SU-DHL-6 (cell line): ENCODE measurements around the gene RORB.
"Not testable (repeated sequence)": the region's sequence is repeated elsewhere in the genome, so short reads cannot be mapped to it uniquely, and the experiment has no call there.

ENCODE experiments used
- H2AFZ ChIP-seq: fragments of 200-600 bp; sonication (generic); 2 replicates; pipeline ENCODE4 v1.6.1; 2014; ENCODE audit warnings: low read depth, mild to moderate bottlenecking, moderate library complexity, mixed read lengths, antibody characterized with exemption, low read length; ENCODE audit not compliant: severe bottlenecking
- H3F3A ChIP-seq: fragments of 200-600 bp; shearing (Covaris generic); 2 replicates; pipeline ENCODE4 v1.6.0; 2016; ENCODE audit warnings: antibody characterized with exemption, mild to moderate bottlenecking; ENCODE audit not compliant: insufficient read depth
- H3K27ac ChIP-seq: fragments of 200-600 bp; sonication (generic); 2 replicates; pipeline ENCODE4 v1.5.1; 2016; ENCODE audit warnings: low read depth, mild to moderate bottlenecking, low read length, moderate library complexity, mixed read lengths
- H3K27me3 ChIP-seq: fragments of 200-600 bp; sonication (generic), shearing (Covaris generic); 2 replicates; pipeline ENCODE4 v1.6.0; 2014; ENCODE audit warnings: mild to moderate bottlenecking, low read length
- H3K36me3 ChIP-seq: fragments of 200-600 bp; sonication (generic); 2 replicates; pipeline ENCODE4 v1.6.1; 2014; ENCODE audit warnings: mild to moderate bottlenecking, low read length, mixed read lengths
- H3K4me2 ChIP-seq: fragments of 300-600, 200-600 bp; shearing (Covaris generic), sonication (generic); 2 replicates; pipeline ENCODE4 v1.6.0; 2014; ENCODE audit warnings: low read length, low read depth, mild to moderate bottlenecking; ENCODE audit not compliant: poor library complexity, severe bottlenecking
- H3K4me3 ChIP-seq: fragments of 200-600 bp; sonication (generic); 2 replicates; pipeline ENCODE4 v1.5.1; 2014; ENCODE audit warnings: antibody characterized with exemption, low read length, mild to moderate bottlenecking, mixed read lengths; ENCODE audit not compliant: insufficient read depth, poor library complexity, severe bottlenecking
- H3K79me2 ChIP-seq: fragments of 200-600 bp; sonication (generic); 2 replicates; pipeline ENCODE4 v1.6.1; 2014; ENCODE audit warnings: mild to moderate bottlenecking, low read length, moderate library complexity; ENCODE audit not compliant: insufficient read depth
- H3K9ac ChIP-seq: fragments of 200-600 bp; sonication (generic); 2 replicates; pipeline ENCODE4 v1.7.0; 2014; ENCODE audit warnings: mild to moderate bottlenecking, low read length
- H3K9me2 ChIP-seq: fragments of 200-600 bp; sonication (generic); replicated peaks from 2 replicates; pipeline ENCODE4 v1.6.1; 2014; ENCODE audit warnings: low read length; ENCODE audit not compliant: insufficient read depth
- H3K9me3 ChIP-seq: fragments of 200-600 bp; sonication (generic); 2 replicates; pipeline ENCODE4 v1.6.1; 2014; ENCODE audit warnings: low read length, mixed read lengths; ENCODE audit not compliant: insufficient read depth
- H4K20me1 ChIP-seq: fragments of 200-600 bp; sonication (generic); 2 replicates; pipeline ENCODE4 v1.6.1; 2014; ENCODE audit warnings: low read depth, mild to moderate bottlenecking, antibody characterized with exemption, low read length, moderate library complexity, mixed read lengths
- EZH2phosphoT487 ChIP-seq: fragments of 200-600 bp; sonication (generic), shearing (Covaris generic); conservative IDR thresholded peaks from 2 replicates; pipeline ENCODE4 v1.6.1; 2018; ENCODE audit warnings: mild to moderate bottlenecking, antibody characterized with exemption, low read length, moderate library complexity, mixed read lengths
- TF ChIP-seq, protein P1 (sequence below): fragments of 200-600 bp; sonication (generic); IDR thresholded peaks from one replicate; pipeline ENCODE4 v1.5.1; 2017; ENCODE audit warnings: antibody characterized with exemption, mild to moderate bottlenecking, low read length, moderate library complexity; ENCODE audit not compliant: insufficient read depth, poor library complexity, severe bottlenecking

The RORB gene

DNA sequence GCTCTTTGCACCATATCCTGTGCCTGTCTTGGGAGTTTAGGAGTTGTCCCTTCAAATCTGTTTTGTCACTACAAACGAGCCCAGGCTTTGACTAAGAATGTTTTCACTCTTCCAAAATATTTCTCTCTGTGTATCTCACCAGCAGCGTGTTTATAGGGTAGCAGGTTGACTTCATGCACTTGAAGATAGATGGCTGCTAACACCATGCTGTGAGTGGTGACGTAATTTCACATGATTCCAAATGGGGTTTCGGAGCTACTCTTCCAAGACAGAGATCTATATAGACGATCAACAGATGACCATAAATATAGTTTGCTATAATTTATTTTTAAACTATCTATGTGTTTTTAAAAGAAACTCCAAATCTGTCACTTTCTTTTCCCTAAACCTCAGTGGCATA lies 30.6 kb downstream of the RORB start:
- no peak overlapping the region for H3K4me3 ChIP-seq
- no peak overlapping the region for H3K27ac ChIP-seq
- H3K9me2 ChIP-seq = no peaks in the 10 kb centered on the region
- H3K27me3 ChIP-seq = no peaks in the 10 kb centered on the region
- H3K36me3 ChIP-seq = no peaks in the 10 kb centered on the region
- H3K79me2 ChIP-seq = no peaks in the 10 kb centered on the region
- H3K4me2 ChIP-seq = no peak overlapping the region
- no peaks in the 10 kb centered on the region for H3F3A ChIP-seq
- no peaks in the 10 kb centered on the region for H4K20me1 ChIP-seq
- no peak overlapping the region for H3K9ac ChIP-seq
- H3K9me3 ChIP-seq = no peaks in the 10 kb centered on the region
- no peak for TF ChIP-seq EZH2phosphoT487
- TF ChIP-seq, protein P1, sequence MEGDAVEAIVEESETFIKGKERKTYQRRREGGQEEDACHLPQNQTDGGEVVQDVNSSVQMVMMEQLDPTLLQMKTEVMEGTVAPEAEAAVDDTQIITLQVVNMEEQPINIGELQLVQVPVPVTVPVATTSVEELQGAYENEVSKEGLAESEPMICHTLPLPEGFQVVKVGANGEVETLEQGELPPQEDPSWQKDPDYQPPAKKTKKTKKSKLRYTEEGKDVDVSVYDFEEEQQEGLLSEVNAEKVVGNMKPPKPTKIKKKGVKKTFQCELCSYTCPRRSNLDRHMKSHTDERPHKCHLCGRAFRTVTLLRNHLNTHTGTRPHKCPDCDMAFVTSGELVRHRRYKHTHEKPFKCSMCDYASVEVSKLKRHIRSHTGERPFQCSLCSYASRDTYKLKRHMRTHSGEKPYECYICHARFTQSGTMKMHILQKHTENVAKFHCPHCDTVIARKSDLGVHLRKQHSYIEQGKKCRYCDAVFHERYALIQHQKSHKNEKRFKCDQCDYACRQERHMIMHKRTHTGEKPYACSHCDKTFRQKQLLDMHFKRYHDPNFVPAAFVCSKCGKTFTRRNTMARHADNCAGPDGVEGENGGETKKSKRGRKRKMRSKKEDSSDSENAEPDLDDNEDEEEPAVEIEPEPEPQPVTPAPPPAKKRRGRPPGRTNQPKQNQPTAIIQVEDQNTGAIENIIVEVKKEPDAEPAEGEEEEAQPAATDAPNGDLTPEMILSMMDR = no peak
- no peak overlapping the region for H2AFZ ChIP-seq

DNA sequence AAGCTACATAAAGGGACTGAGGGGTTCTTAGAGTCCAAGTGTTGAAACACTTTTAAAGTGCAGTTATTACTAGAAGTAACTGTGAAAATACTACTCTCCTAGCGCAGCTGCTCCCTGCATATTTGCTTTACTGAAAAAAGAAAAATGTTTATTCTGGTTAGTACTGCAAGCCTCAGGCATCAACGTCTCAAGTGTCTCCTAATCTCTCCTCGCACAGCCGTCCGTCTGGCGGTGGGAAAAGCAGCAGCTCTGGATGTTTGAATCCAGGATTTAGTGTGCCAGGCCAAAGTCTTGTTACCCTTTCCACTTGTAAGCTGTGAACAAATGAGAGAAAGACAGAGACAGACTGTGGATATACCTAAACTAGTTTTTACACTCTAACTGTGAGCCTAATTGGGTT lies 31.1 kb downstream of the RORB start:
- H3K4me3 ChIP-seq = no peak overlapping the region
- no peak overlapping the region for H3K4me2 ChIP-seq
- no peaks in the 10 kb centered on the region for H3F3A ChIP-seq
- no peak overlapping the region for H3K9ac ChIP-seq
- no peaks in the 10 kb centered on the region for H3K36me3 ChIP-seq
- H3K27me3 ChIP-seq = no peaks in the 10 kb centered on the region
- no peaks in the 10 kb centered on the region for H3K9me3 ChIP-seq
- TF ChIP-seq, protein P1 = no peak
- no peak for TF ChIP-seq EZH2phosphoT487
- no peaks in the 10 kb centered on the region for H3K79me2 ChIP-seq
- H4K20me1 ChIP-seq = no peaks in the 10 kb centered on the region
- no peak overlapping the region for H2AFZ ChIP-seq
- no peak overlapping the region for H3K27ac ChIP-seq
- no peaks in the 10 kb centered on the region for H3K9me2 ChIP-seq

DNA sequence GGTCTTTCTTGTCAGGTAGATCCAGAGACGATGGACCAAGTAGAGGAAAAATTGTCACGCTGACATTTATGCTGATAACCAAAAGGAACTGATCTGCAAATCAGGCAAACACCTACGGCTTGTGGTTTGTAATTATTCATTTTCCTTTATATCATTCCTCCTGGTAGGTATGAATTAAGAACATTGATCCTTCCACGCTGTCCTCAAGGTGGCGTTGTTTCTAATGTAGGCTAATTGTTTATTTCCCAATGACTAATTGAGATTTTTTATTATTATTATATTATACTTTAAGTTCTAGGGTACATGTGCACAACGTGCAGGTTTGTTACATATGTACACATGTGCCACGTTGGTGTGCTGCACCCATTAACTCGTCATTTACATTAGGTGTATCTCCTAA lies 33.3 kb downstream of the RORB start:
- H4K20me1 ChIP-seq, H3F3A ChIP-seq, H3K9me3 ChIP-seq, H3K36me3 ChIP-seq, H3K4me2 ChIP-seq, H3K4me3 ChIP-seq, H3K27ac ChIP-seq, H3K9ac ChIP-seq, H2AFZ ChIP-seq, H3K79me2 ChIP-seq, H3K27me3 ChIP-seq, H3K9me2 ChIP-seq: not testable (repeated sequence)

DNA sequence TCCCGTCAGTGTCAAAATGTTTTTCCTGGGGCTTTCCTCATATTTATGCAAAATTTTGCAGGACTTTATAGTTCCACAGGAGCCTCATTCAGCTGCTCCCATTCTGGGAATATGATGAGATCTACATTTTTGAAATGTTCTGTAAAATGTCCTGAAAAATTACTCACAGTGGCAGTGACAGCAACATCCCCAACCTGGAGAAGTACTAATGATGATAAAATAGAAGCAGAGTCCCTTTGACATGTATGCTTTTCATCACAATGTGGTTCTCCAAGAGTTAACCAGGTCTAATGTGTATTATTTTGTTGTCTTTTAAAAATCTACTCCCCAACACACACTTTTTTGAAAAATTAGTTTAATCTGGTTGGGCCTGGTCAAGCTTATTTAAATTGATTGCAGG lies 36.1 kb downstream of the RORB start:
- Histone ChIP-seq H3K79me2 (no peaks in the 10 kb centered on the region), H3K4me2 (no peak overlapping the region), H2AFZ (no peak overlapping the region), H3F3A (no peaks in the 10 kb centered on the region), H3K9me3 (no peaks in the 10 kb centered on the region), H3K27ac (no peak overlapping the region), H4K20me1 (no peaks in the 10 kb centered on the region), H3K27me3 (no peaks in the 10 kb centered on the region), H3K36me3 (no peaks in the 10 kb centered on the region), H3K9me2 (no peaks in the 10 kb centered on the region), H3K9ac (no peak overlapping the region), H3K4me3 (no peak overlapping the region)
- TF ChIP-seq EZH2phosphoT487 = no peak
- TF ChIP-seq, protein P1 = no peak
